Endothelial cell of umbilical vein (primary cell): ENCODE measurements around the gene STARD13.

ENCODE experiments used
- CTCF ChIP-seq, 2 donors: IDR thresholded peaks; 1 replicate in 1 of 2; 2 replicates in 1 of 2; pipeline ENCODE4 v1.5.1; 2011; ENCODE audit warnings: low read length in 2 of 2, mild to moderate bottlenecking in 2 of 2, moderate library complexity in 2 of 2, control low read depth in 1 of 2, inconsistent platforms in 1 of 2, low read depth in 1 of 2; ENCODE audit not compliant: insufficient read depth in 1 of 2; ENCODE audit errors: extremely low read depth in 1 of 2
- EZH2 ChIP-seq: IDR thresholded peaks from 2 replicates; pipeline ENCODE4 v1.6.1; 2012; ENCODE audit warnings: borderline replicate concordance, low read depth, mild to moderate bottlenecking, moderate library complexity, low read length, inconsistent platforms; ENCODE audit not compliant: severe bottlenecking
- JUN ChIP-seq: IDR thresholded peaks from 2 replicates; pipeline ENCODE4 v1.6.1; 2011; ENCODE audit warnings: borderline replicate concordance, low read depth; ENCODE audit not compliant: insufficient read length, insufficient read depth
- MAX ChIP-seq: IDR thresholded peaks from 2 replicates; pipeline ENCODE4 v1.6.1; 2011; ENCODE audit not compliant: insufficient read depth, insufficient read length
- POLR2A ChIP-seq: IDR thresholded peaks from 2 replicates; pipeline ENCODE4 v1.6.1; 2012; ENCODE audit warnings: low read depth, mild to moderate bottlenecking, control low read depth, low read length
- POLR2AphosphoS5 ChIP-seq: IDR thresholded peaks from 2 replicates; pipeline ENCODE4 v1.6.1; 2012; ENCODE audit warnings: low read depth, mild to moderate bottlenecking, control low read depth, low read length, moderate library complexity; ENCODE audit not compliant: insufficient read depth

GRCh38 chr13:33108620-33109019, 176.9 kb downstream of the STARD13 start:
- TF ChIP-seq CTCF (IDR thresholded peaks at IDR 0.05; ENCODE audit: extremely low read depth in 1 of 2, insufficient read depth in 1 of 2, low read depth in 1 of 2, low read length in 2 of 2): no peak
- TF ChIP-seq POLR2A: no peak
- TF ChIP-seq POLR2AphosphoS5: no peak
- TF ChIP-seq EZH2: no peak
- no peak for TF ChIP-seq MAX
- no peak for TF ChIP-seq JUN
